Measurements from ENCODE around the gene MYO3B.
"Not testable (repeated sequence)": the region's sequence is repeated elsewhere in the genome, so short reads cannot be mapped to it uniquely, and the experiment has no call there.

MYO3B gene

GRCh38 chr2:170428868-170429267 is 250.9 kb downstream of the MYO3B start:
- no peak overlapping the region for H3K27ac ChIP-seq (ENCODE audit: insufficient read depth, low read depth, low read length, poor library complexity, severe bottlenecking)
- H3K27me3 ChIP-seq (ENCODE audit: control insufficient read depth, insufficient read depth, low read length, poor library complexity, severe bottlenecking): no peaks in the 10 kb centered on the region
- H3K4me3 ChIP-seq (ENCODE audit: insufficient read depth, low read depth, low read length): no peak overlapping the region
- WGBS, 2 experiments: 94 to 98% methylated on average over 2 of the region's 2 CpGs
- H3K4me1 ChIP-seq (ENCODE audit: control insufficient read depth, insufficient read depth, low read length): no peaks in the 10 kb centered on the region
- H3K9me3 ChIP-seq (ENCODE audit: control insufficient read depth, low read length): no peaks in the 10 kb centered on the region
- no peaks in the 10 kb centered on the region for H3K36me3 ChIP-seq (ENCODE audit: control insufficient read depth, insufficient read depth, low read length)

GRCh38 chr2:170432823-170433222 is 254.9 kb downstream of the MYO3B start:
- H3K4me3 ChIP-seq (ENCODE audit: insufficient read depth, low read depth, low read length): no peak overlapping the region
- H3K27ac ChIP-seq (ENCODE audit: insufficient read depth, low read depth, low read length, poor library complexity, severe bottlenecking): no peak overlapping the region
- H3K9me3 ChIP-seq (ENCODE audit: control insufficient read depth, low read length): no peaks in the 10 kb centered on the region
- WGBS, 2 experiments: 86 to 97% methylated on average over 4 of the region's 4 CpGs
- H3K36me3 ChIP-seq (ENCODE audit: control insufficient read depth, insufficient read depth, low read length): no peaks in the 10 kb centered on the region
- H3K27me3 ChIP-seq (ENCODE audit: control insufficient read depth, insufficient read depth, low read length, poor library complexity, severe bottlenecking): no peaks in the 10 kb centered on the region
- peaks cover 20% of the 10 kb centered on the region for H3K4me1 ChIP-seq (ENCODE audit: control insufficient read depth, insufficient read depth, low read length)

GRCh38 chr2:170433448-170433847 is 255.5 kb downstream of the MYO3B start:
- WGBS, 2 experiments: 94 to 95% methylated on average over 2 of the region's 2 CpGs
- H3K27me3 ChIP-seq (ENCODE audit: control insufficient read depth, insufficient read depth, low read length, poor library complexity, severe bottlenecking): no peaks in the 10 kb centered on the region

GRCh38 chr2:170434396-170434795 is 256.4 kb downstream of the MYO3B start:
- H3K4me3 ChIP-seq (ENCODE audit: insufficient read depth, low read depth, low read length); H3K36me3 ChIP-seq (ENCODE audit: control insufficient read depth, insufficient read depth, low read length); H3K27ac ChIP-seq (ENCODE audit: insufficient read depth, low read depth, low read length, poor library complexity, severe bottlenecking); H3K27me3 ChIP-seq (ENCODE audit: control insufficient read depth, insufficient read depth, low read length, poor library complexity, severe bottlenecking); H3K9me3 ChIP-seq (ENCODE audit: control insufficient read depth, low read length): not testable (repeated sequence)
- 88 to 92% methylated on average over 4 to 5 of the region's 5 CpGs for WGBS, 2 experiments
- H3K4me1 ChIP-seq (ENCODE audit: control insufficient read depth, insufficient read depth, low read length): peaks cover 20% of the 10 kb centered on the region

More at GRCh38 chr2:170433448-170433847, 255.5 kb downstream of the MYO3B start:
- no peaks in the 10 kb centered on the region for H3K9me3 ChIP-seq (ENCODE audit: control insufficient read depth, low read length)
- H3K36me3 ChIP-seq (ENCODE audit: control insufficient read depth, insufficient read depth, low read length): no peaks in the 10 kb centered on the region
- no peak overlapping the region for H3K27ac ChIP-seq (ENCODE audit: insufficient read depth, low read depth, low read length, poor library complexity, severe bottlenecking)
- H3K4me1 ChIP-seq (ENCODE audit: control insufficient read depth, insufficient read depth, low read length): peaks cover 20% of the 10 kb centered on the region
- H3K4me3 ChIP-seq (ENCODE audit: insufficient read depth, low read depth, low read length): no peak overlapping the region

GRCh38 chr2:170434900-170435621 is 257.1 kb downstream of the MYO3B start:
- H3K9me3 ChIP-seq (ENCODE audit: control insufficient read depth, low read length): no peaks in the 10 kb centered on the region
- no peaks in the 10 kb centered on the region for H3K27me3 ChIP-seq (ENCODE audit: control insufficient read depth, insufficient read depth, low read length, poor library complexity, severe bottlenecking)
- WGBS, 2 experiments: 88 to 89% methylated on average over 5 to 6 of the region's 6 CpGs
- H3K27ac ChIP-seq (ENCODE audit: insufficient read depth, low read depth, low read length, poor library complexity, severe bottlenecking): no peak overlapping the region
- no peaks in the 10 kb centered on the region for H3K36me3 ChIP-seq (ENCODE audit: control insufficient read depth, insufficient read depth, low read length)
- H3K4me1 ChIP-seq (ENCODE audit: control insufficient read depth, insufficient read depth, low read length): peaks cover 20% of the 10 kb centered on the region
- H3K4me3 ChIP-seq (ENCODE audit: insufficient read depth, low read depth, low read length): no peak overlapping the region

GRCh38 chr2:170436077-170436943 is 258.4 kb downstream of the MYO3B start:
- peaks cover 20% of the 10 kb centered on the region for H3K4me1 ChIP-seq (ENCODE audit: control insufficient read depth, insufficient read depth, low read length)
- H3K9me3 ChIP-seq (ENCODE audit: control insufficient read depth, low read length): no peaks in the 10 kb centered on the region
- H3K4me3 ChIP-seq (ENCODE audit: insufficient read depth, low read depth, low read length): no peak overlapping the region
- peak overlapping the region; percentile 38 for H3K27ac ChIP-seq (ENCODE audit: insufficient read depth, low read depth, low read length, poor library complexity, severe bottlenecking)
- WGBS, 2 experiments: 2 to 12% methylated on average over 4 to 5 of the region's 5 CpGs
- no peaks in the 10 kb centered on the region for H3K27me3 ChIP-seq (ENCODE audit: control insufficient read depth, insufficient read depth, low read length, poor library complexity, severe bottlenecking)
- no peaks in the 10 kb centered on the region for H3K36me3 ChIP-seq (ENCODE audit: control insufficient read depth, insufficient read depth, low read length)

- Histone ChIP-seq H3K4me1 (ENCODE audit: control insufficient read depth, insufficient read depth, low read length) (no peaks in the 10 kb centered on the region), H3K4me3 (ENCODE audit: insufficient read depth, low read depth, low read length) (no peak overlapping the region), H3K27ac (ENCODE audit: insufficient read depth, low read depth, low read length, poor library complexity, severe bottlenecking) (no peak overlapping the region), H3K27me3 (ENCODE audit: control insufficient read depth, insufficient read depth, low read length, poor library complexity, severe bottlenecking) (no peaks in the 10 kb centered on the region), H3K9me3 (ENCODE audit: control insufficient read depth, low read length) (no peaks in the 10 kb centered on the region), H3K36me3 (ENCODE audit: control insufficient read depth, insufficient read depth, low read length) (peaks cover 2% of the 10 kb centered on the region)
- WGBS, 2 experiments: 90 to 98% methylated on average over 3 of the region's 3 CpGs
These were observed 268.1 kb downstream of the MYO3B start for GRCh38 chr2:170446078-170446477.

GRCh38 chr2:170449034-170449433 is 271.1 kb downstream of the MYO3B start:
- Histone ChIP-seq H3K9me3 (ENCODE audit: control insufficient read depth, low read length) (no peaks in the 10 kb centered on the region), H3K27ac (ENCODE audit: insufficient read depth, low read depth, low read length, poor library complexity, severe bottlenecking) (no peak overlapping the region), H3K27me3 (ENCODE audit: control insufficient read depth, insufficient read depth, low read length, poor library complexity, severe bottlenecking) (no peaks in the 10 kb centered on the region), H3K4me3 (ENCODE audit: insufficient read depth, low read depth, low read length) (no peak overlapping the region), H3K4me1 (ENCODE audit: control insufficient read depth, insufficient read depth, low read length) (no peaks in the 10 kb centered on the region), H3K36me3 (ENCODE audit: control insufficient read depth, insufficient read depth, low read length) (peaks cover 3% of the 10 kb centered on the region)
- WGBS, 2 experiments: 89 to 100% methylated on average over 1 of the region's 1 CpG

GRCh38 chr2:170454471-170455372 is 276.8 kb downstream of the MYO3B start:
- no peaks in the 10 kb centered on the region for H3K4me1 ChIP-seq (ENCODE audit: control insufficient read depth, insufficient read depth, low read length)
- no peak overlapping the region for H3K4me3 ChIP-seq (ENCODE audit: insufficient read depth, low read depth, low read length)
- no peaks in the 10 kb centered on the region for H3K27me3 ChIP-seq (ENCODE audit: control insufficient read depth, insufficient read depth, low read length, poor library complexity, severe bottlenecking)
- H3K27ac ChIP-seq (ENCODE audit: insufficient read depth, low read depth, low read length, poor library complexity, severe bottlenecking): no peak overlapping the region
- 92 to 93% methylated on average over 7 of the region's 7 CpGs for WGBS, 2 experiments
- no peaks in the 10 kb centered on the region for H3K9me3 ChIP-seq (ENCODE audit: control insufficient read depth, low read length)
- peaks cover 3% of the 10 kb centered on the region for H3K36me3 ChIP-seq (ENCODE audit: control insufficient read depth, insufficient read depth, low read length)
